Measurements from ENCODE around the gene ULK4. TPM values are rescaled to one million over a fixed set of nuclear protein-coding genes. Genes with fewer than 3 reads are reported as not detected.
A peak's percentile ranks its signal among the peaks of the same experiment; 100 is the strongest.
"Not testable (repeated sequence)": the region's sequence is repeated elsewhere in the genome, so short reads cannot be mapped to it uniquely, and the experiment has no call there.

The ULK4 gene
- total RNA-seq, 1 experiment from 2014 or later, result 2.0 TPM

DNA sequence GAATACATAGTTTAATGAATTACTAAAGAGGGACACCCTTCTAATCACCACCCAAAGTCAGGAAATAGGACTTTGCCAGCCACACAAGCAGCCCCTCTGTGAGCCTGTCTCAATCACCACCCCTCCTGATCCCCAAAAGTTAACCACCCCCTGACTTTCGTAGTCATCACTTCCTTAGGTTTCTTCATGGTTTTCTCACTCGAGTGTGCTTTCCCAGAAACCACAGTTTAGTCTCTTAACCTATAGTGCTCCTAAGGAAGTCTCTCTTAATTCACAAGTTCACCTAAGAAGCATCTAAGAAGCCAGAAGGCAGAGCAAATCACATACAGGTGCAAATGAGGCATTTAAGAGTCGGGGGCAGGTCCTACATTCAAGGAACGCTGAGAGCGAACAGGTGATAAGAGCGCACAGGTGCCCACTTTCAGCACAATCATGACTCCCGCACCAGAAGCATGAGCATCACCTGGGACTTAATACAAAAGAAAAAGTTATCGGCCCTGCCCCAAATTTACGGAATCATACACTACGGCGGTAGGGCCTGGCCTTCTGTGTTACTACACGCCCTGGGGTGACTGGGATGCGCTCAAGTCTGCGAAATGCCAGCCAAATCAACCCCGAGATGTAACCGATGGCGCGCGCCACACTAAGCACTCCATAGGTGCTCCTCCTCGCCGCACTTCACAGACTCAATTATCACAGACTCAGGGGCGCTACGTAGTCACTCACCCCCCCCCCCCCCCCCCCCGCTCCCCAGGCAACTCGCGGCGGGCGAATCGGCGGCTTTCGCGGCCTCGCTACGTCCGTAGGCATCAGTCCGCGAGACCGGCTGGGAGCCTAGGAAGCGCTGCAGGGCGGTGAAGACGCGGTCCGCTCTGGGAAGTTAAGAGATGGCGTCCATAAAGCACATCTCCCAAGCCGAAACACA is 815 bp downstream of the ULK4 start:
- peak; percentile 26 for DNase-seq (ENCODE audit: low spot score)

DNA sequence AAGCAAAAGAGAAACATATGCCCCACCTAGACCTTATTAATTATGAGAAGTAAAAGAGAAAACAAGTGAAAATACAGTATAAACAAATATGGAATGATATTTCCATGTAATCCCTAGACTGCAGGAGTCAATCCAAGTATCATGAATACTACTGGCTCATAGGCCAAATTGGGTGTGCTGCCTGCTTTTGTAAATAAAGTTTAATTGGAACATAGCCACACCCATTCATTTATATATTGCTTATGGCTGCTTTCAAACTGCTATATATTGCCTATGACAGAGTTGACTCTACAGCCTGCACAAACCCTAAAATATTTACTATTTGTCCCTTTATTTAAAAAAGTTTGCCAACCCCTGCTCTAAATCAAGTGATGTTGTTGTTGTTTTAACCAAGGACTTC is 5.3 kb downstream of the ULK4 start:
- DNase-seq (ENCODE audit: low spot score), result no peak

DNA sequence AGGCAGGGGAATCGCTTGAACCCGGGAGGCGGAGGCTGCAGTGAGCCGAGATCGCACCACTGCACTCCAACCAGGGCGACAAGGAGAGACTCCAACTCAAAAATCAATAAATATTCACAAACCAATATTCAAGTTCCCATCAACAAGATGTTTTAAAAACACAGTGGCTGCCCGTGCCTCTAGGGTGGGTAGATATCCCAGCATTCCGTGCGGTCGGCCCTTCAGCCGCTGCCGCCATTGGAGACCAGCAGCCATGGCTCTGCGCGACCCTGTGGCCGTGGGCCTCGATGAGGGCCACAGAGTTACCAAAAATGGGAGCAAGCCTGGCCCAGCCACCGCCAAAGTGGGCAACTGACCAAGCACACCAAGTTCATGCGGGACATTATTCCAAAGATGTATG is 6.7 kb downstream of the ULK4 start:
- no peak for DNase-seq (ENCODE audit: low spot score)

DNA sequence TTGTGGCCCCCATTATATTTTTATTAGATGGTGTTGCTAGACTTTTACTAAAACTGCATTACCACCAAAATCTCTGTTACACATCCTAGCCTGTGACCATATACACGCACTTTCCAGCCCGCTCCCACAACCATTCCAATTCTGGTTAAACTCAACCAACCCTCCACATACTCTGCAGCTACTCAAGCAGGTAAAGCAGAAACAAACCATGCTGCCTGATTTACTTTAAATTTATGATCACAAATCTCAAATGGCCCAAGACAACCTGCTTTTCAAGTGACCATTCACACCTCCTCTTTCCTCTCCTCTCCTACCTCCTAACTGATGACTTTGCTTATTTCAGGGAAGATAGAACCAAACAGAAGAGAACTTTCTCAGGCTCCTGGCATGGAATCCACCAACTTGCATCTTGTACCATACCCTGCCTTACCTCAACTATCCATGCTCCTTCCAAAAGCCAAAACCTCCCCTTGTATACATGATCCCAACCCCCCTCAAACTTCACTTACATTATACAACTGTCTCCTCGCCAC is 18.5 kb downstream of the ULK4 start:
- no peak for DNase-seq (ENCODE audit: low spot score)

DNA sequence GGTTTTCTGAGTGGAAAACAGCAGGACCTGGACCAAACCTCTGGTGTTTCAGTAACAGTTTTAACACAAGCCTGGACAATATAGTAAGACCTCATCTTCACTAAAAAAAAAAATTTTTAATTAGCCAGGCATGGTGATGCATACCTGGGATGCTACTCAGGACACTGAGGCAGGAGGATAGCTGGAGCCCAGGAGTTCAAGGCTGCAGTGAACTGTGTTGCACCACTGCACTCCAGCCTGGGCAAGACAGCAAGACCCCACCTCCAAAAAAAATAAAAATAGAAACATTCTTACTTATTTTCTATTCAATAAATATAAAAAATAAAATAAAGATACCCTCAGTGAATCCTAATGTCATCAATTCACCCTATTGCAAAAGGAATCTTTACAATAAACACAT is 21.5 kb downstream of the ULK4 start:
- DNase-seq (ENCODE audit: low spot score), result no peak

DNA sequence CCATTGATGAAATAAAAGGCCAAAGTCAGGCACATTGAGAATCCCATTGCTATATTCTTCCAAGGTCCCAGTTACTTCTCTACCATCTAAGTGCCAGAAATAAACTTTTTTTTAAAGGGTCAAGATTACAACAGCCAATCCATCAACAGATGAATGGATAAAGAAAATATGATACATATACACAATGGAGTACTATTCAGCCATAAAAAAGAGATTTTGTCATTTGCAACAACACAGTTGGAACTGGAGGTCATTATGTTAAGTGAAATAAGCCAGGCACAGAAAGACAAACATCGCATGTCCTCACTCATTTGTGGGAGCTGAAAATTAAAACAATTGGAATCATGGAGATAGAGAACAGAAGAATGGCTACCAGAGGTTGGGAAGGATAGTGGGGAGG is 25.5 kb downstream of the ULK4 start:
- DNase-seq (ENCODE audit: low spot score), result no peak

DNA sequence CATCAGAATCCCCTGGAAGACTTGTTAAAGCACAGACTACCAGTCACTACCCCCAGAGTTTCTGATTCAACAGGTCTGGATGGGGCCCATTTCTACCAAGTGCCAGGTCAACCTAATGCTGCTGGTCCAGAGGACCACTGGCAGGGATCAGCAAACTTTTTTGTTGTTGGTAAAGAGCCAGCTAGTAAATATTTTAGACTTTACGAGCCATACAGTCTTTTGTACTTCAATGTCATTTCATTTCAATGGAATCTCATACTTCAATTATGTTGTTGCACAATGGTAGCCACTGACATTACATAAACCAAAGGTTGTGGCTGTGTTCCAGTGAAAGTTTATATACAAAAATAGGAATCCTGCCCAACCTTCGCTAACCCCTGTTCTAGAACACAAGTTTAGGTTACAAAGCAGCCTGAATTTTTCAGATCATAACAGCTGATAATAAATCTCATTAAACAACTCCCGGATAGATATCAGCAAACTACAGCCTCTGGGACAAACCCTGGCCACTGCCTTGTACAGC is 28.7 kb downstream of the ULK4 start:
- peak; percentile 6 for DNase-seq (ENCODE audit: low spot score)

DNA sequence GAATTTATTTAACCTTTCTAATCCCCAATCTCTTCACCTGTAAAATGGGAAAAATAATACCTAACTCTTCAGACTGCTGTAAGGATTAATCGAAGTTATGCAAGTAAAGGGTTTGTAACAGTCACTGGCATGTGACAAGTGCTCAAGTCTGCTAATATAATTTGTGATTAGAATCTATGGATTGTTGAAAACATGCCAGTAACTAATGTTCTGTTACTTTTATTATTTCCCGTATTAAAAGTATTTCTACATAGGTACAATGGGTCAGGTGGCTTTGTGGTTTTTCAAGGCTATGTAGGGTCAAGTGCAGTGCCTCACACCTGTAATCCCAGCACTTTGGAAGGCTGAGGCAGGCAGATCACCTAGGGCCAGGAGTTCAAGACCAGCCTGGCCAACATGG is 29.4 kb downstream of the ULK4 start:
- no peak for DNase-seq (ENCODE audit: low spot score)

DNA sequence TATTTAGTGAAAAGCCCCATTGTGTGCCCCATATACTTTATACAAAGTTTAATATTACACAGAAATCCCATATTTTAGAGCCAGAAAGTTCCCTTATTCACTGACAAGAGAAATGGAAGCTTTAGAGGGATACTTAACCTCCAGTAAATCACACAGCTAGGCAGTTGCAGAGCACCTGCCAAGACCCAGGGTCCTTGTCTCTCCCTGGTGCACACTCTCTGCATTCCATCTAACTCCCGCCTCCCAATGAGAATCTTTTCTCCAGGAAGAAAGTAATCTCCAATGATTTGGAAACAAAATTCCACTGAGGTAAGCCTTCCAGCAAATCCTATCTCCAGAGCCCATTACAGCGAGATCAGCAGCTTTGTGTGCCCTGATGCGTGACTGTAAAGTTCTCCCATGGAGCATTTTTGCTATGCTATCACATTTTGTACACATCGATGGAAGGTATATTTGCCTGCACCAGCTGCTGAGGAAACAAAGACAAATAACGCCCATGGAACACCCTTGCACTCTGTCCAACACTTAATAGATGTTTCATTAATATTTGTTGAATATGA is 41.4 kb downstream of the ULK4 start:
- no peak for DNase-seq (ENCODE audit: low spot score)

DNA sequence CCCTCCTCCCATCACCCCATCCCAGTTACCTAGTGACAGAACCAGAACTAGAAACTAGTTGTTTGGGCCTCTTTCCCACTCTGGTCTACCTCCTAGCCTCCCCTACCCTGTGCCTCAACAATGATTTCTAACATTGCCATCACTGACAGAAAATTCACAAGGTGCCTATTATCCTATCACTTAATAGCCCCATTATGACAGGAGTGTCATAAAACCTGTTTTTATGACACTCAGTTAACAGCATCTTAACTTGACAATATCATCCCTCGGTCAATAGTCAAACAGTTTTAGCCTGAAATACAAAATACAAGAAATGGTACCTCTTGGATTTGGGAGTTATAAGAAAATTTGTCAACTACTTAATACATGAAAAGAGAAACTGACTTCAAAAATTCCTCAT is 46.5 kb downstream of the ULK4 start:
- DNase-seq (ENCODE audit: low spot score), result no peak

DNA sequence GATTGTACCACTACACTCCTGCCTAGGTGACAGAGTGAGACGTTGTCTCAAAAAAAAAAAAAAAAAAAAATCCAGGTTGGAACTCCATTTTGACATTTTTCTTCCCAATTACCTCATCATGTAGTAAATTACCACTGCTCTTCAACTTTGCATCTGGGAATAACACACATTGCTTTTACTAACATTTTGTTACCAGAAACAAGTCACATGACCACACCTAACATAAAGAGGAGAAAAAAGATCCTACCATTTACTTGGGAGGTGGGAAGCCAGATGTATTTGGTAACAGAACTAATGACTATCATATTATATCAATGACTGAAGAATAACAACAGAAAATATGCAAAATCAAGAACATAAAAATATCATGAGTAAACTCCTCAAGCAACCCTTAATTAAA is 49.6 kb downstream of the ULK4 start:
- DNase-seq (ENCODE audit: low spot score), result no peak

DNA sequence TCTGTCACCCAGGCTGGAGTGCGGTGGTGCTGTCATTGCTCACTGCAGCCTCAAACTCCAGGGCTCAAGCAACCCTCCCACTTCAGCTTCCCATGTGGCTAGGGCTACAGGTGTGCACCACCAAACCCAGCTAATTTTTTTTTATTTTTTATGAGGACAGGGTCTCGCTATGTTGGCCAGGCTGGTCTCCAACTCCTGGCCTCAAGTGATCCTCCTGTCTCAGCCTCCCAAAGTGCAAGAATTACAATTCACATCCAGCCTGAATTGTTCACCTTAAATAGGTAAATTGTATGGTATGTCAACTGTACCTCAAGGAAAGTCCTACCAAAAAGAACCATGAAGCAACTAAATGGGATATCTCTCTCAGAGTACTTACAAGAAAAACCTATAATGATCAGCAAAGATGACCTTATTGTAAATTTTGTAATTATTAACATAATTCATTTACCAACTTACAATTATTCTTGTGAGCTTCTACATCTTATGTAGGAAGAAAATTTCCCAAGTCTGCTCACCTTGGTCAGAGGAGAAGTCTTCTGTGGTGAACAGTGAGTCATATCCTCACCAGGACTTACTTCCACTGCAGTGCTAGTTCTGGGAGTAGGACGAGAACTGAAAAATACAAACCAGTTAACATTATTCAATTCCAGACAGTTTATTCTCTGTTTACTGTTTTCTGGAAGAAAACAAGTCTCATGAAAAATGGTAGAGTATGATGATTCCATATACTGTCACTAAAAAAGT is 54.4 kb downstream of the ULK4 start:
- peak; percentile 14 for DNase-seq (ENCODE audit: low spot score)

DNA sequence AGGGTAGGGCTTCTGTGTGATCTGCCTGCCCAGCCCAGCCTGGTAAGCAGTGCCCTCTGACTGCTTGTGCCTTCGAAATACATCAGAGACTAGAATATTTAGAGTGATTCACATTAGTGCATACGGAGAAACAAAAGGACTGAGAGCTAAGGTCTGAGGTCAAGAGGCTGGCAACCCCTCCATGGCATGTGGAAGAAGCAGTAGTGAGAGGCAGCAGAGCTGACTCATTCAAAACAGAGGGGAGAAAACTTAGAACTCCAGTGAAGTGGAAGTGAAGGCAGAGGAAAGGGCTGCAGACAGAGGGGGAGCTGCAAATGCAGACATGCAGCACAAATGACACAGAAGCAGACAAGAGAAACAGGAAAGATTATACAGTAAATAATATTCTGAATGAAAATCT is 61.6 kb downstream of the ULK4 start:
- DNase-seq (ENCODE audit: low spot score), result peak; percentile 36

DNA sequence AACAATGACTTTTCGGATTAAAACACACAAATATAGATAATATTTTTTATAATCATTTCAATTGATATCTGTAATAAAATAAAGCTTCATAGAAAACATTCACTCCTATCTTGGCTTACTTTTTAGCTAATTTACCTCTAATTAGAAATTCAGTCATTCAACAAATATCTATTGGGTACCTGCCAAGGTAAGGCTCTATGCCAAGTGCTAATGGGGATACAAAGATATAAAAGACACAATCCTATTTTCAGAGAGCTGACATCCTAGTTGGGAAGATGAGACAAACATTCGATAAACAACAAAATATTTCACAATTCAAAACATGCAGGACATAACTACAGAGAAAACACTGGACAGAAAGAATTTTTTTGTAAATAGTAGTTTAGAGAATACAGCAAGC is 63.3 kb downstream of the ULK4 start:
- no peak for DNase-seq (ENCODE audit: low spot score)

DNA sequence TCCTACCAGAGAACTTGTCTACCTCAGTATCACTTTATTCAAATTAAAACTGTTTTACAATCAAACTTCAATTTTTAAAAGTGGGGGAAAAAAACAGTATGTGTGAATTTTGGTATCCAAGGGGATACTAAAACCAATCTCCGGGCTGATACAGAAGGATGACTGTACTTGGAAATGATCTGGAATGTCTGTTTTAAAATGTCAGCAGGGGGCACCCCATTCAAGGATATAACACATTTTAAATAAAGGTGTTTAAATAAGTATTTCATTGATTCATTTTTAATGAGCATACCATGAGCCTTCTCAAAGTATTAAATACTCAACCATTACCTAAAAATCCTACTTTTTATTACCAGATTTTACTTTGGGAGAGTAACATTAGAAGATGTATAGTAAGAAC is 67.9 kb downstream of the ULK4 start:
- DNase-seq (ENCODE audit: low spot score), result peak; percentile 36

DNA sequence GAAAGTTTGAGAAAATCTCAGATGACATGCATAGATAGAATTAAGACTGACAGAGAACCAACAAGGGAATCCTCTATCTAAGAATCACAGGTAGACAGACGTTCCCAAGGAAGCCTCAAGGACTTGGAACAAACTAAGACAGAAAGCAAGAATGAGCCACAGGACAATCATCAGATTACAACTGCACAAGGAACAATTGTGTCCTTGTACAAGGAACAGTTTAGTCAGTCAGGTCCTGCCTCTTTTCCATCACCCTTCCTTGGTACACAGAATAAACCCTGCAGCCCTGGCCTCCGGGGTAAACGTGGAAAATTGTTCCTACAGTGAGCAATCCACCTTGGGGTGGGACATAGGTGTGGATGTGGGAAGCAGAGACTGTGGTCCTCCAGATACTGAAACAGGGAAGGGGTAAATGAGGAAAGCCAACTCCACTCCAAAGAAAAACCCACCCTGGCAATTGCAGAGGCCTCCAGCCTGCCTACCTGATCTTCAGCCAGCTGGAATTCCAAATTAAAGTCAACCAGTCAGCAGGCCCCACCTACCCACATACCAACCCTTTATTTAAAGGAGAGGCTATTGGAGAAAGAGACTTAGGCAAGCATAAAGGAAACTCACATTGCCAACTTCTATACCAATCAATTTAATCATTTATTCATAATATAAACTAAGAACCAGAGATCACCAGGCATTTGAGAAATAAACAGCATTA is 73.4 kb downstream of the ULK4 start:
- no peak for DNase-seq (ENCODE audit: low spot score)

DNA sequence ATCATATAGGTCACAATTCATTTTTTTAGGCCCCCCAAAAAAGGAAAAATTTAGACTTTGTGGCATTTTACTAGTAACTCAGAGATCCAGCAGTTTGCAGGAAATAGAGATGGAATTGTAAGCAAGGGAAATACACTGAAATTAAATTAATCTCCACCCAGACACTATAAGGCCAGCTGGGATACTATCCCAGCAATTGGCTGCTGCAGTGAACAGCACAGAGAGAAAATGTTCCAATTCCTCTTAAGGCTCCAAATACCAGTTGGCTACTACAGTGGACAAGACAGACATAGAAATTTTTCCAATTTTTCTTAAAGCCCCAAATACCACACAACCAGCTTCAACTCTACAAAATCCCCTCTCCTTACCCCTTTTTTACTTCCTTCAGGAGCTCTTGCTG is 78.9 kb downstream of the ULK4 start:
- no peak for DNase-seq (ENCODE audit: low spot score)

DNA sequence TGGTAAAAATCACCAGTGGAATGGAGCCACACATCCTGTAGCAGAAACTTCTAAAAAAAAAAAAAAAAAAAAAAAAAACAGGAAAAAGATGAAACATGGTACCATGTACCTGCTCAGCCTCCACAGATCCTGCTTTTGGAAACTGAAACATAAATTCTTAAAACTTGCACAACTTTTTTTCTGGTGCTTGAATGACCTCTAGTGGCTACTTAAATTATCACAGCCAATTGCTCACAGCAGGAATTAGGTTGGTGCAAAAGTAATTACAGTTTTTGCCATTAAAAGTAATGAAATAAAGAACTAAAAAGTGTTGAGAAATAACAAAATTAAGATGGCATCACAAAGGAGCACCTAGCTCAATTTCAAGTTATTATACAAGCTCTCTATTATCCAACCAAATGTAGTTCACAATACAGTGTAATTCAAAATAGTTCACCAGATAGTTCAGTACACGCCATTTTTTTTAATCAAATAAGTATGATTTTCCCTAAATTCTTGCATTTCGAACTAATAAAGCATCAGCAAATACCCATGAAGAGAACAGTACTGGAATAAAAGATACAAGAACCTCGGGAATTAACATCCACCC is 80.6 kb downstream of the ULK4 start:
- peak; percentile 9 for DNase-seq (ENCODE audit: low spot score)

DNA sequence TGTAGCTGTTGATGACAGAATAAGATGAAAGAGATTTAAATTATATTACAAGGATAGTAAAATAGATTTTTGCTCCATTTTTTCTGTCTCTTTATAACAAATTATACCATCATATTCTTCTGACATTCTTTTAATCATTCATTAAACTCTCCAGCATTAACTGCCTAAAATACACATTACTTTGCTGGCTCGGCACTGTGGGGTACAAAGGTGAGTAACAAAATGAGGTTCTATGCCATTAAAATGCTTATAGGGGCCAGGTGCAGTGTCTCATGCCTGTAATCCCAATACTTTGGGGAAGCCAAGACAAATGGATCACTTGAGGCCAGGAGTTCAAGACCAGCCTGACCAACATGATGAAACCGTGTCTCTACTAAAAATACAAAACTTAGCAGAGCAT is 81.5 kb downstream of the ULK4 start:
- no peak for DNase-seq (ENCODE audit: low spot score)

DNA sequence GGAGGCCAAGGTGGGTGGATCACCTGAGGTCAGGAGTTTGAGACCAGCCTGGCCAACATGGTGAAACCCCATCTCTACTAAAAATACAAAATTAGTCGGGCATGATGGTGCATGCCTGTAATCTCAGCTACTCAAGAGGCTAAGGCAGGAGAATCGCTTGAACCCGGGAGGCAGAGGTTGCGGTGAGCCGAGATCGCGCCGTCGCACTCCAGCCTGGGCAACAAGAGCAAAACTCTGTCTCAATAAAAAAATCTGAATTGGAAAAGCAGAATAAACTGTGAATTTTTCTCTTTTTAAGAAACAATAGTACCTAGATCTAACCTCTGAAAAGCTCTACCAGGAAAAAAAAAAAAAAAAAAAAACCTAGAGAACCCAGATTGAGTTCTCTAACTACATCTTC is 84.2 kb downstream of the ULK4 start:
- DNase-seq (ENCODE audit: low spot score), result not testable (repeated sequence)

DNA sequence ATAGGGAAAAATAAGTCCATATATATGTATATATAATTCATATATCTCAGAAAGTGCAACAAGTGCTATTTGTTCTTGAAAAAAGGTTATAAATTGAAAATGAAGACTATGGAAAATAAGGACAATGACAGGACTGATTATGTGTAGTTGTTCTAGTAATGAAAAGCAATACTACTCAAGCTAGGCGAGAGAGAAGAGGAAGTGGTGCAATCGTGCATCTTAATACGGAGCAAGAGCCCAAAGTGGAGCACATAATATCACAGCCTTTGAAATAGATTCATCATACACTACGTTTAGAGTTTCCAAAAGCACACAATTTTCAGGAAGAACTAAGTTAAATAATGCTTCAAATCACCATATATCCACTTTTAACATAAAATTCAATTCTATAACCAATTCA is 87.9 kb downstream of the ULK4 start:
- DNase-seq (ENCODE audit: low spot score), result no peak

Data from A172 (cell line).